Activated naive CD8-positive, alpha-beta T cell (primary cell): ENCODE results near the gene MS4A5.
"Not testable (repeated sequence)": the region's sequence is repeated elsewhere in the genome, so short reads cannot be mapped to it uniquely, and the experiment has no call there.

Experiments used
- H3K27ac Mint-ChIP-seq: one replicate; pipeline ENCODE4 v1.8.0; 2021; ENCODE audit warnings: mixed read lengths
- H3K27me3 Mint-ChIP-seq: one replicate; pipeline ENCODE4 v1.8.0; 2021; ENCODE audit warnings: mixed read lengths
- H3K36me3 Mint-ChIP-seq: one replicate; pipeline ENCODE4 v1.8.0; 2021; ENCODE audit warnings: mixed read lengths
- H3K4me1 Mint-ChIP-seq: one replicate; pipeline ENCODE4 v1.8.0; 2021; ENCODE audit warnings: low read depth, mixed read lengths
- H3K4me3 Mint-ChIP-seq: one replicate; pipeline ENCODE4 v1.8.0; 2021; ENCODE audit warnings: mild to moderate bottlenecking, mixed read lengths
- H3K9me3 Mint-ChIP-seq: one replicate; pipeline ENCODE4 v1.8.0; 2021; ENCODE audit warnings: low read depth, mixed read lengths

MS4A5 gene

GRCh38 chr11:60451185-60451584 lies 21.8 kb downstream of the MS4A5 start:
- H3K9me3 Mint-ChIP-seq, H3K4me3 Mint-ChIP-seq, H3K27me3 Mint-ChIP-seq, H3K27ac Mint-ChIP-seq, H3K36me3 Mint-ChIP-seq: not testable (repeated sequence)
- H3K4me1 Mint-ChIP-seq, result peaks cover 11% of the 10 kb centered on the region

GRCh38 chr11:60454212-60454611 lies 24.8 kb downstream of the MS4A5 start:
- Mint-ChIP-seq H3K9me3 (no peaks in the 10 kb centered on the region), H3K36me3 (no peaks in the 10 kb centered on the region), H3K27me3 (peaks cover 12% of the 10 kb centered on the region), H3K27ac (no peak overlapping the region), H3K4me3 (no peak overlapping the region), H3K4me1 (no peaks in the 10 kb centered on the region)

GRCh38 chr11:60455531-60456042 lies 26.2 kb downstream of the MS4A5 start, which contains the start of gene MS4A1:
Gene MS4A1, plus strand, starts transcription at chr11:60455847. Its CDS starts 6,528 bp downstream, at chr11:60462375.
- Mint-ChIP-seq H3K9me3 (no peaks in the 10 kb centered on the region), H3K27ac (no peak within 1 kb of the TSS), H3K4me1 (no peaks in the 10 kb centered on the region), H3K4me3 (no peak within 1 kb of the TSS), H3K36me3 (no peaks in the 10 kb centered on the region), H3K27me3 (peaks cover 12% of the 10 kb centered on the region)

GRCh38 chr11:60457576-60457975 lies 28.2 kb downstream of the MS4A5 start:
- H3K27me3 Mint-ChIP-seq, result peaks cover 12% of the 10 kb centered on the region
- H3K36me3 Mint-ChIP-seq, result no peaks in the 10 kb centered on the region
- no peak overlapping the region for H3K4me3 Mint-ChIP-seq
- no peak overlapping the region for H3K27ac Mint-ChIP-seq
- H3K9me3 Mint-ChIP-seq, result no peaks in the 10 kb centered on the region
- no peaks in the 10 kb centered on the region for H3K4me1 Mint-ChIP-seq

- Mint-ChIP-seq H3K36me3 (no peaks in the 10 kb centered on the region), H3K27me3 (peaks cover 12% of the 10 kb centered on the region), H3K4me1 (no peaks in the 10 kb centered on the region), H3K4me3 (no peak overlapping the region), H3K9me3 (no peaks in the 10 kb centered on the region), H3K27ac (no peak overlapping the region)
Measured at GRCh38 chr11:60459345-60459744, 30.0 kb downstream of the MS4A5 start.

GRCh38 chr11:60468829-60469228 lies 39.5 kb downstream of the MS4A5 start:
- Mint-ChIP-seq H3K36me3 (no peaks in the 10 kb centered on the region), H3K27ac (no peak overlapping the region), H3K9me3 (no peaks in the 10 kb centered on the region), H3K27me3 (peaks cover 11% of the 10 kb centered on the region), H3K4me1 (no peaks in the 10 kb centered on the region), H3K4me3 (no peak overlapping the region)

GRCh38 chr11:60469723-60470122 lies 40.4 kb downstream of the MS4A5 start:
- Mint-ChIP-seq H3K4me1 (no peaks in the 10 kb centered on the region), H3K27ac (no peak overlapping the region), H3K9me3 (no peaks in the 10 kb centered on the region), H3K4me3 (no peak overlapping the region), H3K36me3 (no peaks in the 10 kb centered on the region), H3K27me3 (peaks cover 11% of the 10 kb centered on the region)

GRCh38 chr11:60477035-60477445 lies 47.7 kb downstream of the MS4A5 start:
- Mint-ChIP-seq H3K4me3 (no peak overlapping the region), H3K27ac (no peak overlapping the region), H3K27me3 (peaks cover 2% of the 10 kb centered on the region), H3K4me1 (no peaks in the 10 kb centered on the region), H3K36me3 (no peaks in the 10 kb centered on the region), H3K9me3 (no peaks in the 10 kb centered on the region)

- H3K9me3 Mint-ChIP-seq, result no peaks in the 10 kb centered on the region
- H3K4me3 Mint-ChIP-seq, result no peak overlapping the region
- H3K4me1 Mint-ChIP-seq, result no peaks in the 10 kb centered on the region
- H3K36me3 Mint-ChIP-seq, result no peaks in the 10 kb centered on the region
- no peak overlapping the region for H3K27ac Mint-ChIP-seq
- H3K27me3 Mint-ChIP-seq, result peaks cover under 1% of the 10 kb centered on the region
Measured at GRCh38 chr11:60482361-60482760, 53.0 kb downstream of the MS4A5 start.

- no peak overlapping the region for H3K27ac Mint-ChIP-seq
Measured at GRCh38 chr11:60485987-60486386, 56.6 kb downstream of the MS4A5 start.

GRCh38 chr11:60492488-60493009 lies 63.2 kb downstream of the MS4A5 start, which contains the start of gene MS4A12:
Gene MS4A12, plus strand, starts transcription at chr11:60492778. Its CDS starts 4,541 bp downstream, at chr11:60497319.
- Mint-ChIP-seq H3K9me3 (no peaks in the 10 kb centered on the region), H3K36me3 (no peaks in the 10 kb centered on the region), H3K27ac (no peak within 1 kb of the TSS), H3K4me3 (no peak within 1 kb of the TSS), H3K4me1 (no peaks in the 10 kb centered on the region), H3K27me3 (peaks cover 13% of the 10 kb centered on the region)

More at GRCh38 chr11:60485987-60486386, 56.6 kb downstream of the MS4A5 start:
- peaks cover 6% of the 10 kb centered on the region for H3K27me3 Mint-ChIP-seq
- no peaks in the 10 kb centered on the region for H3K4me1 Mint-ChIP-seq
- H3K4me3 Mint-ChIP-seq, result no peak overlapping the region
- no peaks in the 10 kb centered on the region for H3K9me3 Mint-ChIP-seq
- H3K36me3 Mint-ChIP-seq, result no peaks in the 10 kb centered on the region

GRCh38 chr11:60493454-60493853 lies 64.1 kb downstream of the MS4A5 start:
- H3K36me3 Mint-ChIP-seq, result no peaks in the 10 kb centered on the region
- H3K4me3 Mint-ChIP-seq, result no peak overlapping the region
- H3K4me1 Mint-ChIP-seq, result no peaks in the 10 kb centered on the region
- no peak overlapping the region for H3K27ac Mint-ChIP-seq
- H3K27me3 Mint-ChIP-seq, result peaks cover 10% of the 10 kb centered on the region
- no peaks in the 10 kb centered on the region for H3K9me3 Mint-ChIP-seq
